ENCODE measurements around the gene GRK1.
"Not testable (repeated sequence)": the region's sequence is repeated elsewhere in the genome, so short reads cannot be mapped to it uniquely, and the experiment has no call there.

Gene GRK1

GRCh38 chr13:113749507-113749906, 82.5 kb downstream of the GRK1 start:
- TF ChIP-seq Cebpa-rat (IDR thresholded peaks at IDR 0.05), result no peak
- peaks cover 0 to 14% (median 0%) of the 10 kb centered on the region in 11 experiments; a peak in 3 of 22 replicates for H3K27me3 ChIP-seq
- peaks cover 0 to 29% (median 0%) of the 10 kb centered on the region in 11 experiments; a peak in 5 of 22 replicates for H4K20me1 ChIP-seq
- H3K36me3 ChIP-seq, result no peaks in the 10 kb centered on the region
- H3K9me3 ChIP-seq (replicated peaks in 1 of 11), result peaks cover 0 to 22% (median 10%) of the 10 kb centered on the region in 11 experiments; a peak in 14 of 22 replicates
- H3K4me1 ChIP-seq, result peaks cover 1 to 17% (median 3%) of the 10 kb centered on the region in 10 experiments; a peak in 18 of 20 replicates
- no peak overlapping the region for H3K9ac ChIP-seq
- no peak overlapping the region for H3K4me2 ChIP-seq
- H3K4me3 ChIP-seq, result no peak overlapping the region
- no peak overlapping the region for H3K27ac ChIP-seq

DNA sequence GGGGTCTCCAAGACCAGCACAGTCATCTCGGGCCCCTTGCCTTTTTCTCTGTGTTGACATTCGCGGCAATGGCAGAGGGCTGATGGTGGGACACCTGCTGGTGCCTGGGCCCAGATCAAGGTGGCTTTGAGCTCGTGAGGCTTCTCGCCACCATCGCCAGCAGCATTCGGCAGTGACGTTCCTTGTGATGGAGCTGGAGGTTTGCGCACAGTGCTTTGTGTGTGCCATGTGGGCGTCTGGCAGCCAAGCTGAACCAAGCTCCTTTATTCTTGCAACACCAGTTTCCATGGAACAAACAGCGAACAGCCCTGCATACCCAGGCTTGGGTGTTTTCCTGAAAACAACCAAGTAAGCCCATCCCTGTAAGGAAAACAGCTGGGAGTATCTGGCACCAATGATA, 82.9 kb downstream of the GRK1 start:
- no peak overlapping the region for H3K4me3 ChIP-seq
- peaks cover 0 to 15% (median 2%) of the 10 kb centered on the region in 10 experiments; a peak in 11 of 20 replicates for H3K4me1 ChIP-seq

GRCh38 chr13:113750554-113751399, 83.8 kb downstream of the GRK1 start:
- no peak for TF ChIP-seq Cebpa-rat (IDR thresholded peaks at IDR 0.05)
- peaks cover 0 to 10% (median 0%) of the 10 kb centered on the region in 11 experiments; a peak in 3 of 22 replicates for H3K27me3 ChIP-seq

More for the DNA sequence above, 82.9 kb downstream of the GRK1 start:
- Histone ChIP-seq H3K27me3 (peaks cover 0 to 10% (median 0%) of the 10 kb centered on the region in 11 experiments; a peak in 3 of 22 replicates), H3K9me3 (replicated peaks in 1 of 11) (peaks cover 0 to 22% (median 10%) of the 10 kb centered on the region in 11 experiments; a peak in 14 of 22 replicates), H3K4me2 (no peak overlapping the region), H4K20me1 (peaks cover 0 to 31% (median 0%) of the 10 kb centered on the region in 11 experiments; a peak in 5 of 22 replicates), H3K27ac (no peak overlapping the region), H3K36me3 (no peaks in the 10 kb centered on the region), H3K9ac (no peak overlapping the region)
- TF ChIP-seq Cebpa-rat (IDR thresholded peaks at IDR 0.05), result no peak

DNA sequence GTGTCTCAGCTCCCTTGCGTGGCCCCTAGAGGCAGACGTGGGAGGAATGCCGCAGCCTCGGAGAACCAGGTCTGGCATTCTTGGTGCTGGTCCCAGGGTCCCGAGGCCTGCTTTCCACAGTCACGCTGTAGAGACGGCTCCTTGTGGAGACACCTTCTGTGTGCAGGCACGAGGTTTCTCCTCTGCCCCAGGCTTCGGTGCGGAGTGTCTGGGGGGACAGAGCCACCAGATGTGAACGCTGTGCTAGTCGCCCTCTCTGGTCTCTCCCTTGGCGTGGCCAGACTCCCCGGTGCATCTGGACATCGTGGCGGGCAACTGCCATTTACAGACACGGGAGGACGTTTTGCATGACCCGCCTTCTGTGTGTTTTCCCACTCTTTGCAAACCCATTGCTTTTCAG, 84.5 kb downstream of the GRK1 start:
- no peak for TF ChIP-seq Cebpa-rat (IDR thresholded peaks at IDR 0.05)
- H3K9me3 ChIP-seq (replicated peaks in 1 of 11), result peaks cover 0 to 22% (median 10%) of the 10 kb centered on the region in 11 experiments; a peak in 14 of 22 replicates
- H3K36me3 ChIP-seq, result no peaks in the 10 kb centered on the region
- H3K27ac ChIP-seq, result no peak overlapping the region
- H3K4me3 ChIP-seq, result no peak overlapping the region
- peaks cover 0 to 20% (median 9%) of the 10 kb centered on the region in 10 experiments; a peak in 16 of 20 replicates for H3K4me1 ChIP-seq
- H3K27me3 ChIP-seq, result peaks cover 0 to 5% (median 0%) of the 10 kb centered on the region in 11 experiments; a peak in 3 of 22 replicates
- no peak overlapping the region for H3K4me2 ChIP-seq
- peaks cover 0 to 27% (median 0%) of the 10 kb centered on the region in 11 experiments; a peak in 4 of 22 replicates for H4K20me1 ChIP-seq
- H3K9ac ChIP-seq, result no peak overlapping the region

More at GRCh38 chr13:113750554-113751399, 83.8 kb downstream of the GRK1 start:
- H3K4me2 ChIP-seq, result no peak overlapping the region
- H3K9me3 ChIP-seq (replicated peaks in 1 of 11), result peaks cover 0 to 22% (median 10%) of the 10 kb centered on the region in 11 experiments; a peak in 14 of 22 replicates
- peaks cover 0 to 30% (median 0%) of the 10 kb centered on the region in 11 experiments; a peak in 5 of 22 replicates for H4K20me1 ChIP-seq
- H3K27ac ChIP-seq, result no peak overlapping the region
- H3K4me3 ChIP-seq, result no peak overlapping the region
- H3K4me1 ChIP-seq, result peaks cover 0 to 20% (median 9%) of the 10 kb centered on the region in 10 experiments; a peak in 12 of 20 replicates
- H3K36me3 ChIP-seq, result no peaks in the 10 kb centered on the region
- no peak overlapping the region for H3K9ac ChIP-seq

DNA sequence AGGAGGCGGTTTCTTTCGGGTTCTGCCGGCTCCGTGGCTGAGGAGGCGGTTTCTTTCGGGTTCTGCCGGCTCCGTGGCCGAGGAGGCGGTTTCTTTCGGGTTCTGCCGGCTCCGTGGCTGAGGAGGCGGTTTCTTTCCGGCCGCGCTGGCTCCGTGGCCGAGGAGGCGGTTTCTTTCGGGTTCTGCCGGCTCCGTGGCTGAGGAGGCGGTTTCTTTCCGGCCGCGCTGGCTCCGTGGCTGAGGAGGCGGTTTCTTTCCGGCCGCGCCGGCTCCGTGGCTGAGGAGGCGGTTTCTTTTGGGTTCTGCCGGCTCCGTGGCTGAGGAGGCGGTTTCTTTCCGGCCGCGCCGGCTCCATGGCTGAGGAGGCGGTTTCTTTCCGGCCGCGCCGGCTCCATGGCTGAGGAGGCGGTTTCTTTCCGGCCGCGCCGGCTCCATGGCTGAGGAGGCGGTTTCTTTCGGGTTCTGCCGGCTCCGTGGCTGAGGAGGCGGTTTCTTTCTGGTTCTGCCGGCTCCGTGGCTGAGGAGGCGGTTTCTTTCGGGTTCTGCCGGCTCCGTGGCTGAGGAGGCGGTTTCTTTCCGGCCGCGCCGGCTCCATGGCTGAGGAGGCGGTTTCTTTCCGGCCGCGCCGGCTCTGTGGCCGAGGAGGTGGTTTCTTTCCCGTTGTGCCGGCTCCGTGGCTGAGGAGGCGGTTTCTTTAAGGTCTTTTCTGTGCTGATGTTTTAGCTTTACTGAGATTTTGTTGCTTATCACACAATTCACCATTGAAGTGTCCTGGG, 85.4 kb downstream of the GRK1 start:
- Histone ChIP-seq H4K20me1 (peaks cover 0 to 21% (median 0%) of the 10 kb centered on the region in 11 experiments; a peak in 4 of 22 replicates), H3K4me1 (peaks cover under 1 to 25% (median 10%) of the 10 kb centered on the region in 10 experiments; a peak in 17 of 20 replicates), H3K9me3 (replicated peaks in 1 of 11) (peaks cover 0 to 22% (median 10%) of the 10 kb centered on the region in 11 experiments; a peak in 14 of 22 replicates)
- H3K4me3 ChIP-seq, H3K4me2 ChIP-seq, H3K27me3 ChIP-seq, H3K9ac ChIP-seq, H3K36me3 ChIP-seq, H3K27ac ChIP-seq: not testable (repeated sequence)

- Histone ChIP-seq H3K4me3 (no peak overlapping the region), H3K27me3 (peaks cover 0 to 5% (median 0%) of the 10 kb centered on the region in 11 experiments; a peak in 6 of 22 replicates), H4K20me1 (peaks cover 0 to 16% (median 0%) of the 10 kb centered on the region in 11 experiments; a peak in 2 of 22 replicates), H3K36me3 (no peaks in the 10 kb centered on the region), H3K9me3 (replicated peaks in 1 of 11) (peaks cover 0 to 22% (median 10%) of the 10 kb centered on the region in 11 experiments; a peak in 14 of 22 replicates), H3K4me2 (no peak overlapping the region), H3K27ac (no peak overlapping the region), H3K4me1 (peaks cover 9 to 24% (median 14%) of the 10 kb centered on the region in 10 experiments), H3K9ac (no peak overlapping the region)
- TF ChIP-seq Cebpa-rat (IDR thresholded peaks at IDR 0.05), result no peak
Observed at GRCh38 chr13:113753171-113753570, 86.2 kb downstream of the GRK1 start.

DNA sequence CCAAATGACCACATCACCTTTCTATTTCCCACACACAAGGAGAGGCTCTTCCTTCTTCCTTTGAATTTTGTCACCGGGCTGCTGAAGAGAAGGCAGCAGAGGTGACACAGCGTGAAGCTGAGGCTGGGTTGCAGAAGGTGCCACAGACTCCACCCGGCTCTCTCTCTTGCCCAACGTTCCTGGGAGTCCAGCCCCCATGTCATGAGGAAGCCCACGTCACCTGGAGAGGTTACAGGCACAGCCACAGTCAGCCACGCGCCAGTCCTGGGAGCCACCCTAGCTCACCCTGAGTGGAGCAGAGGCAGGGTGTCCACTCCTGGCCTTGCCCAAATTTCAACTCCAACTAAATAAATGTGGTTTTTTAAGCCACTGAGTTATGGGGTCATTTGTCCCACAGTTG, 87.2 kb downstream of the GRK1 start:
- Histone ChIP-seq H3K27ac (no peak overlapping the region), H3K9ac (no peak overlapping the region), H3K4me2 (no peak overlapping the region), H3K4me1 (peaks cover 11 to 27% (median 22%) of the 10 kb centered on the region in 10 experiments), H3K27me3 (peaks cover 0 to 11% (median 3%) of the 10 kb centered on the region in 11 experiments; a peak in 18 of 22 replicates), H3K4me3 (no peak overlapping the region), H4K20me1 (peaks cover 0 to 9% (median 0%) of the 10 kb centered on the region in 11 experiments; a peak in 1 of 22 replicates), H3K9me3 (replicated peaks in 1 of 11) (peaks cover 0 to 22% (median 10%) of the 10 kb centered on the region in 11 experiments; a peak in 14 of 22 replicates), H3K36me3 (no peaks in the 10 kb centered on the region)
- TF ChIP-seq Cebpa-rat (IDR thresholded peaks at IDR 0.05), result no peak

GRCh38 chr13:113754691-113755090, 87.7 kb downstream of the GRK1 start:
- Histone ChIP-seq H3K4me2 (peak overlapping the region in 6 of 11 experiments; percentile 44 to 62 (median 53); a peak in 9 of 22 replicates), H3K9ac (no peak overlapping the region), H3K4me3 (no peak overlapping the region), H3K36me3 (no peaks in the 10 kb centered on the region), H3K9me3 (replicated peaks in 1 of 11) (peaks cover 0 to 22% (median 10%) of the 10 kb centered on the region in 11 experiments; a peak in 14 of 22 replicates), H3K27me3 (peaks cover 3 to 16% (median 7%) of the 10 kb centered on the region in 11 experiments), H3K27ac (no peak overlapping the region), H4K20me1 (peaks cover 0 to 9% (median 0%) of the 10 kb centered on the region in 11 experiments; a peak in 3 of 22 replicates), H3K4me1 (peaks cover 13 to 31% (median 26%) of the 10 kb centered on the region in 10 experiments)
- no peak for TF ChIP-seq Cebpa-rat (IDR thresholded peaks at IDR 0.05)
